Esophagus squamous epithelium (tissue), 4 donors: ENCODE data around the gene BCL7C.

Experiments used
- POLR2A ChIP-seq, 4 donors: fragments of 450-650 bp; IDR thresholded peaks; one replicate each; pipeline ENCODE4 v1.6.1; 2017; ENCODE audit warnings: antibody characterized with exemption in 4 of 4, mild to moderate bottlenecking in 4 of 4, moderate library complexity in 3 of 4
- TF ChIP-seq, protein P1 (sequence below), 6 experiments: fragments of 450-650 bp in 4 of 6; fragments of 200-600 bp in 2 of 6; sonication (generic) in 2 of 6; IDR thresholded peaks; one replicate each; pipeline ENCODE4 v1.5.1; 2016 to 2019; ENCODE audit warnings: antibody characterized with exemption in 6 of 6, mild to moderate bottlenecking in 4 of 6, moderate library complexity in 4 of 6

GRCh38 chr16:30884760-30885159 lies 9.1 kb downstream of the BCL7C start:
- TF ChIP-seq, protein P1, sequence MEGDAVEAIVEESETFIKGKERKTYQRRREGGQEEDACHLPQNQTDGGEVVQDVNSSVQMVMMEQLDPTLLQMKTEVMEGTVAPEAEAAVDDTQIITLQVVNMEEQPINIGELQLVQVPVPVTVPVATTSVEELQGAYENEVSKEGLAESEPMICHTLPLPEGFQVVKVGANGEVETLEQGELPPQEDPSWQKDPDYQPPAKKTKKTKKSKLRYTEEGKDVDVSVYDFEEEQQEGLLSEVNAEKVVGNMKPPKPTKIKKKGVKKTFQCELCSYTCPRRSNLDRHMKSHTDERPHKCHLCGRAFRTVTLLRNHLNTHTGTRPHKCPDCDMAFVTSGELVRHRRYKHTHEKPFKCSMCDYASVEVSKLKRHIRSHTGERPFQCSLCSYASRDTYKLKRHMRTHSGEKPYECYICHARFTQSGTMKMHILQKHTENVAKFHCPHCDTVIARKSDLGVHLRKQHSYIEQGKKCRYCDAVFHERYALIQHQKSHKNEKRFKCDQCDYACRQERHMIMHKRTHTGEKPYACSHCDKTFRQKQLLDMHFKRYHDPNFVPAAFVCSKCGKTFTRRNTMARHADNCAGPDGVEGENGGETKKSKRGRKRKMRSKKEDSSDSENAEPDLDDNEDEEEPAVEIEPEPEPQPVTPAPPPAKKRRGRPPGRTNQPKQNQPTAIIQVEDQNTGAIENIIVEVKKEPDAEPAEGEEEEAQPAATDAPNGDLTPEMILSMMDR (IDR thresholded peaks at IDR 0.05) = no peak
- TF ChIP-seq POLR2A (IDR thresholded peaks at IDR 0.05) = no peak
